Kidney epithelial cell (primary cell): ENCODE data around the gene VASP. TPM values are rescaled to one million over a fixed set of nuclear protein-coding genes. Genes with fewer than 3 reads are reported as not detected.
A peak's percentile ranks its signal among the peaks of the same experiment; 100 is the strongest.

ENCODE experiments used
- DNase-seq: peaks from one replicate; pipeline ENCODE4 v3.0.0-alpha.2; 2010; ENCODE audit warnings: low read depth
- H3K27me3 ChIP-seq: 2 replicates; pipeline ENCODE4 v1.6.0; 2011; ENCODE audit warnings: low read length; ENCODE audit not compliant: control insufficient read depth, insufficient read depth
- H3K36me3 ChIP-seq: 2 replicates; pipeline ENCODE4 v1.5.1; 2011; ENCODE audit warnings: low read length; ENCODE audit not compliant: control insufficient read depth, insufficient read depth
- H3K4me3 ChIP-seq: 2 replicates; pipeline ENCODE4 v1.5.1; 2011; ENCODE audit warnings: low read depth, mild to moderate bottlenecking, control low read depth, low read length
- CTCF ChIP-seq: IDR thresholded peaks from 2 replicates; pipeline ENCODE4 v1.5.1; 2011; ENCODE audit warnings: mild to moderate bottlenecking, moderate library complexity, low read length, control low read depth, inconsistent platforms; ENCODE audit not compliant: insufficient read depth, poor library complexity, severe bottlenecking
- total RNA-seq: library from RNA; depleted of rRNA; stranded (reverse); fragments of >200 nt; gene quantifications from 2 replicates; pipeline ENCODE4 v1.2.3, GENCODE V29; 2015

The VASP gene
- total RNA-seq, 1 donor from 2014 or later, result 228 TPM

GRCh38 chr19:45464852-45465441 lies 42.3 kb upstream of the VASP start:
- DNase-seq, result no peak
- Histone ChIP-seq H3K27me3 (no peaks in the 10 kb centered on the region), H3K4me3 (no peak overlapping the region), H3K36me3 (no peaks in the 10 kb centered on the region)
- no peak for TF ChIP-seq CTCF

GRCh38 chr19:45467115-45467455 lies 40.2 kb upstream of the VASP start:
- TF ChIP-seq CTCF, result peak; percentile 12
- peak overlapping the region; percentile 36 for H3K4me3 ChIP-seq
- H3K27me3 ChIP-seq, result no peaks in the 10 kb centered on the region
- H3K36me3 ChIP-seq, result no peaks in the 10 kb centered on the region
- no peak for DNase-seq

- Histone ChIP-seq H3K4me3 (peak within 1 kb of the TSS; percentile 59), H3K36me3 (no peaks in the 10 kb centered on the region), H3K27me3 (no peaks in the 10 kb centered on the region)
- no peak for TF ChIP-seq CTCF
- DNase-seq, result no peak
Observed at GRCh38 chr19:45467456-45468158, 39.7 kb upstream of the VASP start, which contains the start of gene FOSB. Gene FOSB, plus strand, starts transcription at chr19:45467996. Its CDS starts 591 bp downstream, at chr19:45468587.

GRCh38 chr19:45468159-45468651 lies 39.1 kb upstream of the VASP start:
- H3K4me3 ChIP-seq, result peak overlapping the region; percentile 59
- no peak for TF ChIP-seq CTCF
- H3K36me3 ChIP-seq, result no peaks in the 10 kb centered on the region
- H3K27me3 ChIP-seq, result no peaks in the 10 kb centered on the region
- DNase-seq, result no peak

GRCh38 chr19:45468803-45469131 lies 38.5 kb upstream of the VASP start:
- DNase-seq, result no peak
- Histone ChIP-seq H3K36me3 (no peaks in the 10 kb centered on the region), H3K27me3 (no peaks in the 10 kb centered on the region), H3K4me3 (peak overlapping the region; percentile 59)
- no peak for TF ChIP-seq CTCF
